Measurements from ENCODE around the gene PTPRT. TPM values are rescaled to one million over a fixed set of nuclear protein-coding genes. Genes with fewer than 3 reads are reported as not detected.

PTPRT gene
- total RNA-seq, 4 donors from 2014 or later: 0.57 to 2.0 (median 0.83) TPM

- no peak for TF ChIP-seq CTCF (IDR thresholded peaks at IDR 0.05; ENCODE audit: low read depth)
Measured at GRCh38 chr20:42988319-42988718, 201.4 kb downstream of the PTPRT start.

GRCh38 chr20:42987376-42988114, 202.2 kb downstream of the PTPRT start:
- no peak for TF ChIP-seq CTCF (IDR thresholded peaks at IDR 0.05; ENCODE audit: low read depth)

- TF ChIP-seq CTCF (IDR thresholded peaks at IDR 0.05; ENCODE audit: low read depth): no peak
Measured at GRCh38 chr20:42986143-42986773, 203.4 kb downstream of the PTPRT start.

GRCh38 chr20:42985628-42986027, 204.1 kb downstream of the PTPRT start:
- TF ChIP-seq CTCF (IDR thresholded peaks at IDR 0.05; ENCODE audit: low read depth): no peak

GRCh38 chr20:42982218-42982617, 207.5 kb downstream of the PTPRT start:
- no peak for TF ChIP-seq CTCF (IDR thresholded peaks at IDR 0.05; ENCODE audit: low read depth)

- no peak for TF ChIP-seq CTCF (IDR thresholded peaks at IDR 0.05; ENCODE audit: low read depth)
Measured at GRCh38 chr20:42981253-42981652, 208.5 kb downstream of the PTPRT start.

- no peak for TF ChIP-seq CTCF (IDR thresholded peaks at IDR 0.05; ENCODE audit: low read depth)
Measured at GRCh38 chr20:42979720-42980119, 210.0 kb downstream of the PTPRT start.
